GM15510 (cell line): ENCODE results near the gene BHLHE23.
A peak's percentile ranks its signal among the peaks of the same experiment; 100 is the strongest.

ENCODE experiments used
- POLR2A ChIP-seq: IDR thresholded peaks from 3 replicates; pipeline ENCODE4 v1.6.1; 2011; ENCODE audit warnings: borderline replicate concordance; ENCODE audit not compliant: insufficient read length; ENCODE audit errors: extremely low read depth

BHLHE23 gene

DNA sequence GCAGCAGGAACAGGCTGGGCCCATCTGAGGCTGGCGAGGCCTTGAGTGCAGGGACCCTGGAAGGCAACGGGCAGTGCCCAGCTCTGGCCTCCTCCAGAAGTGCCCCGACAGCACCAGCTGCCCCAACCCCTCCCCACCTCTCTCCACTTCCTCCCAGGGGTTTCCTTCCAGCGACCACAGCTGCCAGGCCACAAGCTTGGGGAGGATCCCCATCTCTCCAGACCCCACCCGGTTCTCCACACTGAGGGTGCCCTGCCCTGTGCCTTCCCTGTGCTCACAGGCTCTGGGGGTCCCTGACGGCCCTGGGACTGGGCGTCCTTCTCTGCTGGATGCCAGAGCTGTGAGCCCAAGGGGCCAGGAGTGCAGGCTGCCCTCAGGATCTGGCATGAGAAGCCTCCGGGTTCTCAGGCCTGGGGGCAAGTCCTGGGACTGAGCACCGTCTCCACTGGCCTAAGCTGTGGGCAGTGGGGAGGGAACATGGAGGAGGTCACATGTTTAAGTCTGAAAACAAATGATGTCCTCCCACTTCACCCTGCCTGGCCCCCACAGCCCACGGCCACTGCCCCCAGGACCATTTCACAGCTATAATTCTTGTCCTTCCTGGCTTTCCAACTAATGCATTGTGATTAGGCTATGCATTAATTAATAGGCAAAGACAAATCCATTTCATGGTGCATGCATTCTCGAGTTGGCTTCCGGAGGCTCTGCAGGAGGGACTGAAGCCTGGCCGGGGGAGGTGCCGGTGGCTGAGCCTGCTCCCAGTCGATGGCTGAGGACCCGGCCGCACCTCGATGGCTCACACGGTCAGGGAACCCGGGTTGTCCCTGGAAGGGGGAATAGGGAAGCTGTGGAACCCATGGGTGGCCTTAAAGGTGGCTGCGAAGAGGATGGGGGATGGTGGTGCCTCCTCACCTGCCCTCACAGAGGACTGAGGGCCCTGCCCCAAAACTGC is 24.4 kb downstream of the BHLHE23 start:
- no peak for TF ChIP-seq POLR2A

DNA sequence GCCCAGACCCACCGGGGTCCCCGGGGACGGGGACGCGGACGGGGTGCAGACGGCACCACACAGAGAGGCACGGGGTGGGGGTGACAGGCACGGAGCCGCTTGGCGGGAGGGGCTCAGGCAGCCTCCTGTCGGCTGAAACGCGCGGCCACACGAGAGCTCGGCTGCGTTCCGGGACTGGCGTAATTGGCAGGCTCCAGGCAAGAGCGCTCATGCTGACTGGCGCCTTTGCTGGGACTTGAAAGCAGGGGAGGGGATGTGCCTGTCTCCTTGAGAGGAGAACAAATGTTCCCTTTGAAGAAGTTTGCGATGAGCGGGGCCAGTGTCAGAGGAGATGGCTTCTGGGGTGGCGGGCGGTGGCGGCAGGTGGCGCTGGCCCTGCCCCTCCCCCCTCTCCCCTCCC is 25.8 kb downstream of the BHLHE23 start:
- TF ChIP-seq POLR2A, result no peak

DNA sequence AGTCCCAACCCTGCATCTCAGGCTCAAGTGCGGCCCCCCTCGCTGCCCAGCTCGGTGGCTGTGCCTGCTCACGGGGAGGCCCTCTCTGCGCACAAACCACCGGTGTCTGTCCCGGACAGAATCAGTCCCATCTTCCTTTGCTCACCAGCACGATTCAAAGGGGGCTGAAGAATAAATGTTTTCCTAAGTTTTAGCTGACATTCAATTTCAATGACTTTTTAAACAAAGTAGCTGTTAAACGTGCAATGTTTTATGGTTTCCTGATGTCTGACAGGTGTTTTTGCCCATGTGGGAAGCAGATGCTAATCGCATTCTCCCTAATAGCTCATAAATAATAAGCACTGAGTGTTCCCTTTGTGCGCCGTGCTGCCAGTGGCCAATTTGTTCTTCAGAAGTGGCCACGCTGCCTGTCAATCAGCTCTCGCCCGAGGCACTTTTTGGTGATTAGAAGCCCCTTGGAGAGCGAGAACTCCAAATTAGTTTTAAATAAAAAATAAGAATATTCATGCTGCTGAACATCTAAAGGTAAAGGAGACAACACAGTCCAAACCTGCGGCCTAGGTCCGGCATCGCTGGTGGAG is 26.3 kb downstream of the BHLHE23 start:
- no peak for TF ChIP-seq POLR2A

DNA sequence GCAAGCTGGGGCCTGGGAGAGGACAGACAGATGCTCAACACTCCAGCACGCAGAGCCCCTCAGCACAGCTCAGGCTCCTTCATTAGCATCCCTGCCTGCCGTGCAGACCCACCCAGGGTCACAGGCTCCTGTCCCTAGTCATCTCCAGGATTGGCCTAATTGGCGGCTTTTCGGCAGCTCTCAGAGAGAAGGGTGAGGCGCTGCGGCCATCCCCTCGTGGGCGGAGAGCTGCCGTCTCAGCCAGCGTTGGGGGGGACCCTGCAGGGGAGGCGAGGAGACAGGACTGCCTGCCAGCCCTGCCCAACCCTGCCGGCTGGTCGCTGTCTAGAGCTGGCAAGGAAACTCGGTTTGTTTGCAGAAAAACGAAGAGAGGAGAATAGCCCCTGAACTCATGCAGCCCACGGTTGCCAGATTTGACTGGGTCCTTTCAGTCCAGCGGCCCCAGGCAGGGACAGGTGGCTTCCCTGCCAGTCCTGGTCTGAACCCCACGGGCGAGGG is 26.8 kb downstream of the BHLHE23 start:
- no peak for TF ChIP-seq POLR2A

DNA sequence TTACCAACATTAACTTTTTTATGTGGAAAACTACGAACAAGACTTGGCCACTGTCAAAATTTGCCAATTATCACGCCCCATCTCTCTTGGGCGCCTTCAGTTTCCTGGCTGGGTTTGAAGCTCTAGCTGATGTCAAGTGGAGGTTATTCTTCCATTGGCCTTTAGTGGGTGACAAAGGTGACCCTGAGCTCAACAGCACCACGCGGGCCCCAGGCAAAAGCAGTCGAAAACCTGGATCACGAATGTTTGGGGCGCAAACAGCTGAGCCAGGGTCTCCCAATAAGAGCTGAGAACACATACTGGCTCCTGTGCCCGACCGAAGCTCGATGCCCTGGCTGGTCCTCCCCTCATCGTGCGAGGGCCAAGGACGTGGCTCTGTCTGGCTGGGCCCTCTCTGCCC is 27.5 kb downstream of the BHLHE23 start:
- TF ChIP-seq POLR2A, result no peak

DNA sequence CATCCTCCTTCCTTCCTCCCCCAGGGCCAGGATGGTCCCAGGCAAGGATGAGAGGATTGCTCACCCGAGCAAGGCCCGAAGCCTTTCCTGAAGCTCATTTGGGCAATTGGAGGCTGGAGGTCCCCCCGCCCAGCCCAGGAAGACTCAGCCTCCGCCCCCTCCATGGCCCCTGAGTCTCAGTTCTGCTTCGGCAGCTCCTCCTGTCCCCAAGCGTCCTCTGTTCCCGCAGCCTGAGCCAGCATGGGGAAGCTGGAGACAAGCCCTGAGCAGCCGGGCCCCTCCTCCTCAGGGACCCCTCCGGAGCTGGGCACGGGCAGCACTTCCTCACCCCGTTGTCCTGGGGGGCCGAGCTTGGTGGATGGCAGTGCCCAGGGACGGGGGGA is 28.2 kb downstream of the BHLHE23 start:
- no peak for TF ChIP-seq POLR2A

DNA sequence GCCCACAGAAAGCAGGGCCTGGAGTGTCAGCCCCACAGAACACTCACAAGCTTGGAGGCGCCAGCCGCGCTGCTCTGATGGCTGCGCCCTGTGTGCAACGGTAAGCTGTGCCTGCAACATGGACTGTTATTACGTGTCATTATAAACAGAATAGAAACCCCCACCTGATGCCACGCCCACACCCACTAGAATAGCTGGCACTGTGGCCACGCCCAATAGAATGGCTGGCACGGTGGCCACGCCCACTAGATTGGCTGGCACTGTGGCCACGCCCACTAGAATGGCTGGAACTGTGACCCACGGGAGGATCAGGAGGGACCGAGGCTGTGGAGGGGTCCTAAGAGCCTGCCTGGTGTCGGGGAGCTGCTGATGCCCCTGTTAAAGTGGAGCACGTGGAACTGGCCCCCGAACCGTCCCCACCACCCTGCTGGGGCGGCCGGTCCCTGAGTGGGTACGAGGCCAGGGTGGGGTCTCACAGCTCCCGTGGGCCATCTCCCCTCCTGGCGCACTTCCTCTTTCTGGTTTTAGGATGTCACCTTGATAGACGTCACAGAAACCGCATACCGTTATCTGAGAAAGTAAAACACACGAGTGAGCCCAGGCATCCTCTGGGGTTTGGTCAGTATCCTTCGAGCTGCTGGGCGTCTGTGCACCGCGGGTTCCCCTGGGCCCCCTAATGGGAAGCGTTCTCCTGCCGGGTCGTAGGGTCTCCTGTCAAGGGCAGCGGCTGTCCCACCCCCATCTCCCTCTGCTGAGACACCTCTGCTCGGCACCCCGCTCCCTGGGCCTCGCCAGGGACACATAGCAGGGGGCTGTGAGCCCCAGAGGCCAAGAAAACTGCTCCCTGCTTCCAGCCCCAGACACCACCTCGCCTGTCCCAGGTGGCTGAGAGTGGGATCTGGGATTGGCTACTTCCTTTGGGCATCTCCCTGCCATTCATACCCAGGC is 28.9 kb downstream of the BHLHE23 start:
- peak; percentile 53 for TF ChIP-seq POLR2A

DNA sequence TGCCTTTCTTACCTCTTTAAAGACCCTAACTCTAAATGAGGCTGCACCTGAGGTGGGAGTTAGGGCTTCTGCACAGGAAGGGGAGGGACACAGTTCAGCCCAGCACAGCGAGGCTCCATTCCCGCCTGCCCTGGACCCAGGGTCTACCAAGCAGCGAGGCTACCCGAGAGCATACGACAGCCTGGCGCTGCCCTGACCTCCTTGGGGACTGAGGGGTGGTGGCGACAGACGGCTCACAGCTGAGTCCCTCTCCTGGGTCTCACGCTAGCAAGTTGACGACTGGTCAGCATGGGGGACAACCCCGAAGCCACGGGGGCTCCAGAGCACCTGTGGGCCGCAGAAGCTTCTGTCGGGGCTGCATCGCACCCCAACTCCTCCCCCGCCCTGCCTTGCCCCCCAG is 29.9 kb downstream of the BHLHE23 start:
- TF ChIP-seq POLR2A, result no peak

DNA sequence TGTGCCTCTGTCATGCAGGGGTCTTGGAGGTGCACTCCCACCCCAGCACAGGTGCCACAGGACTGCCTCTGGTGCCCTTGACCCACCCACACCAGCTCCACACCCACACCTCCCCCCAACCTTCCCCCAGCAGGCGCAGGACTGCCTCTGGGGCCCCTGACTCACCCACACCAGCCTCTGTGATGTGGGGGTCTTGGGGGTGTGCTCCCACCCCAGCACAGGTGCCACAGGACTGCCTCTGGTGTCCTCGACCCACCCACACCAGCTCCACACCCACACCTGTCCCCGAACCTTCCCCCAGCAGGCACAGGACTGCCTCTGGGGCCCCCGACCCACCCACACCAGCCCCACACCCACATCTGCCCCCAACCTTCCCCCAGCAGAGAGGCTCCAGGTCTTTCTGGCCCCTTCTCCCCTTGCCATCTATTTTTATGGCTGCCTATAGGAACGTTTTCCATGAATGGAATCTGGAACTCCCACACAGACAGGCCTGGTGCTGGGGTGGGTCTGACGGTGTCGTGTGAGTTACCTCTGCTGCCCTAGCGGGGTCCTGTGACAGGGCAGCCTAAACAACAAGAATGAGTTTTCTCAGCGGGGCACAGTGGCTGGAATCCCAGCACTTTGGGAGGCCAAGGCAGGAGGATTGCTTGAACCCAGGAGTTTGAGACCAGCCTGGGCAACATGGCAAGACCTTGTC is 30.8 kb downstream of the BHLHE23 start:
- TF ChIP-seq POLR2A, result no peak

DNA sequence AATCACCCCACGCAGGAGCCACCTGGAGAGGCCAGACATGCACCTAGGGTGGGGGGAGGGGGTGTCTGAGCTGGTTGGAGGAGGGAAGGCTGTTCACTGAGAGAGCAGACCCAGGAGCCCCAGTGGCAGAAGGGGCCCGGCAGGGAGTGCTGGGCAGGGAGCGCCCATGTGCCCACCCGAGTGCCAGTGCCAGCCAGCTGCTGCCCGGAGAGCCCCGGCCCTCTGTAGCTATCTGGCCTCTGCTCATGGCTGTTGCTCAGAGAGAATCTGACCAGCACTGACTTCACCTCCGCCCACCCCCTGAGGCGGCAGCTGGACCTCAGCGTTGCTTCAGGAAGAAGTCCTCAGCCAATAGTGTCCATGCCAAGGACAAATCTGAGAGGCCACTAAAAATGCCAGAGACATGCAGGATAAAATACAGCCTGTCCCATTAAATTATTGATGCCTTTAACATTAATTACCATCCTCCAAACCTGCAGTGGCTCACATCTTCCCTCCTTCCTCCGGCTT is 31.5 kb downstream of the BHLHE23 start:
- no peak for TF ChIP-seq POLR2A

DNA sequence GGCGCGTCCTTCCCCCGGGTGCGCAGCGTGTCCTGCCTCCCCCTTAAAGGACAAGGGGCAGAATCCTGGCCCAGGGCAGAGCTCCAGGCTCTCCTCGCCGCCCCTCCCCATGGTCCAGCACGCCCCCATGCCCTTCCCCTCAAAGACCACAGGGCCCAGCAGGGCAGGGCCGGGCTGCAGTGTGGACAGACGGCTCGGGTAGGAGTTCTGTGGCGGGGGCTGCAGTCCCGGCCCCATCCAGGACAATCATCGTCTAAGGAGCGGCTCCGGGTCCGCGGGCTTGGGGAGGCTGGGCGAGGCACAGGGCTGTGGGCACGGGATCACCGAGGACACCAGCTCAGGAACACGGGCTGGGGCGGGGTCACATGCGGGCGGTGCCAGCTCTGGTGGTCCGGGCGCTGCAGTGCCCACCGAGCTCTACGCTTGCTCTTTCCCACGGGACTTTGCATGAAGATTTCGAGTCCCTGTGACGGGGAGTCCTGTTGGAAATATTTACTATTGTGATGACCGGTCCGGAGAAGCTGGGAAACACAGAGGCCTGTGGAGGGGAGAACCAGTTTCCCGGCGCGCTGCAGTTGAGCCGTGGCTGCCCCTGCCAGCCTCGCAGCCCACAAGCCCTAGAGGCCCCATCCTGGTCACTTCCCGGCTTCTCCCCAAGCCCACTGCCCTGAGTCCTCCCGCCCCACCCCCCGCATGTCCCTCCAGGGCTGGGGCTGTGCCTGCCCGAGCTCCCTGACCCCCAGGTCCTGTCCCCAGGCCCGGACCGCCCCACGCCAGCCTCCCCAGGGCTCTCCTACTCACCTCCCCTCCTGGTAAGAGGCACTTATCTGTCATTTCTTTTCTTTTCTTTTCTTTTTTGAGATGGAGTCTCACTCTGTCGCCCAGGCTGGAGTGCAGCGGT is 33.7 kb downstream of the BHLHE23 start:
- no peak for TF ChIP-seq POLR2A

DNA sequence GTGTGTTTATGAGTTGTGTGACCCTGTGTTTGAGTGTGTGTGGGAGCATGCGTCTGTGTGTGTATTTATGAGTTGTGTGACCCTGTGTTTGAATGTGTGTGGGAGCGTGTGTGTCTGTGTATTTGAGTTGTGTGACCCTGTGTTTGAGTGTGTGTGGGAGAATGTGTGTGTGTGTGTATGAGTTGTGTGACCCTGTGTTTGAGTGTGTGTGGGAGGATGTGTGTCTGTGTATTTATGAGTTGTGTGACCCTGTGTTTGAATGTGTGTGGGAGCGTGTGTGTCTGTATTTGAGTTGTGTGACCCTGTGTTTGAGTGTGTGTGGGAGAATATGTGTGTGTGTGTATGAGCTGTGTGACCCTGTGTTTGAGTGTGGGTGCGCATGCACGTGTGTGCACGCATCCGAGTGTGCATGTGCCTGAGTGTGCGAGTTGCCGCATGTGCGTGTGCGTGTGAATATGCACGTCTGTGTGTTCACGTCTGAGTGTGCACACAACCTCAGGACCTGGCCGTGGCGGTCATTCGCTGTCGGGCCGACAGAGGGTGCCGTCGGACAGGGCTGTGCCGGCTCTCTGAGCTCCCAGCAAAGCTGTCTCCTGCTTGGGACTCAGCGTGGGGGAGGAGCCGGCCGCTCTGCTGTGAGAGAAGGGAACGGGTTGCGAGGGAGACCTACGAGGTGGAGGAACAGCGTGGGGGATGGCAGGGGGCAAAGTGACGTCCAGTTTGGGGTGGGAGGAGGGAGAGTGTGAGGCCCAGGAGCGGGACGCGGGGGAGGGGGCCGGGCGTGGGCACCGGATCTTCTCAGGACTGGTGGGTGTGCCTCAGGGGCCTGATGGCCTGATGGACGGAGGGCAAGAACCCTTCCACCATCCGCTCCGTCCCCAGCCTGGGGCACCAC is 34.6 kb downstream of the BHLHE23 start:
- no peak for TF ChIP-seq POLR2A

DNA sequence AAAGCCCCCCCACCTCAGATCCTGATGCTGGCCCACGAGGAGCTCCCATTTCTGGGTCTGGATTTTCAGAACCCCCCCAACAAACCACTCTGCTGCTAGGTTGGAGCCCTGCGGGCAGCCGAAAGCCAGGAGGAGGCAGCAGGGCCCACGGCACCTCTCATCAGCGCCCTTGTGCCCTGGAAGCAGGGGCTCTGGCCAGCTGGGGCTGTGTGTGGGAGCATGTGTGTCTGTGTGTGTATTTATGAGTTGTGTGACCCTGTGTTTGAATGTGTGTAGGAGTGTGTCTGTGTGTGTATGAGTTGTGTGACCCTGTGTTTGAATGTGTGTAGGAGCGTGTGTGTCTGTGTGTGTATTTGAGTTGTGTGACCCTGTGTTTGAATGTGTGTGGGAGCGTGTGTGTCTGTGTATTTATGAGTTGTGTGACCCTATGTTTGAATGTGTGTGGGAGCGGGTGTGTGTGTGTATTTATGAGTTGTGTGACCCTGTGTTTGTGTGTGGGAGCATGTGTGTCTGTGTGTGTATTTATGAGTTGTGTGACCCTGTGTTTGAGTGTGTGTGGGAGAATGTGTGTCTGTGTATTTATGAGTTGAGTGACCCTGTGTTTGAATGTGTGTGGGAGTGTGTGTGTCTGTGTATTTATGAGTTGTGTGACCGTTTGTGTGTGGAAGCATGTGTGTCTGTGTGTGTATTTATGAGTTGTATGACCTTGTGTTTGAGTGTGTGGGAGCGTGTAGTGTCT is 35.4 kb downstream of the BHLHE23 start:
- no peak for TF ChIP-seq POLR2A
